Measurements from ENCODE around the gene ENDOV.

Gene ENDOV

DNA sequence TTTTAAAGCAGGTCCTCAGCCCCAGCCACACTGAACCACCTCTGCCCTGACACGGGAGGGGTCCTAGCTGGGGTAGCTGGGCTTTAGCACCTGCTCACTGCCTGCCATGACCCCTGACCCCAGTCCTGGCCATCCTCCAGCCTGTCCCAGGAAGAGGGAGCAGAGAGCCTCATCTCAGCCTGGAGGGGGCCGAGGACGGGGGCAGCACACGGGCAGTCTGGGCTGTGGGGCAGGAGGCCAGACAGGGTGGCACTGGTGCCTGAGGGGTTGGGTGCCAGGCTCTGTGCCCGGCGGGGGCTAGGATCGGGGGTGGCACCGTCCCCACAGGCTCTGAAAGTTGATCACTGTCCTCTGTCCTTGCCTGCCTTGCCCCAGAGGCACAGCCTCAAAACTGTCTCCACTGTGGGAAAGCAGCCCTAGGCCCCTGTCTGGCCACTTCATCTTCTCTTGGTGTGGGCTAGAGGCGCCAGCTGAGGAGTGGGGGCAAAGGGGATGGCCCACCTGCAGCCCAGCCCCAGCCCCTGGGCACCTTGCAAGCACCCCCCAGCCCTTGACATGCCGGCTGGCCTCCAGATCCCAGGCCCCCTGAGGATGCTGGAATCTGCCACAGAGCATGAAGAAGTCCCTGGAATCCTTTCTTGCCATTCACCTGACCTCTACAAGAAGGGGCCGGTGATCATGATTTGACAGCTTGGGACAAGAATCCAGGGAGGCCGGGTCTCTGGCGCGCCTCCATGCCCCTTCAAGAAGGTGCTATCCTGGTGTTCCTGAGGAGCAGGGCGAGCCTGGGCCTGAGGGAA lies 15.7 kb downstream of the ENDOV start:
- in situ Hi-C loops (cut with HindIII; ENCODE audit: low sequenced_read_pairs): no loop called here
- no peak overlapping the region for H3K4me3 ChIP-seq (ENCODE audit: low read depth, low read length)
- no peak for TF ChIP-seq CTCF (IDR thresholded peaks at IDR 0.05; ENCODE audit: low read depth, low read length)
- no peak for DNase-seq (ENCODE audit: low read depth, low spot score)

DNA sequence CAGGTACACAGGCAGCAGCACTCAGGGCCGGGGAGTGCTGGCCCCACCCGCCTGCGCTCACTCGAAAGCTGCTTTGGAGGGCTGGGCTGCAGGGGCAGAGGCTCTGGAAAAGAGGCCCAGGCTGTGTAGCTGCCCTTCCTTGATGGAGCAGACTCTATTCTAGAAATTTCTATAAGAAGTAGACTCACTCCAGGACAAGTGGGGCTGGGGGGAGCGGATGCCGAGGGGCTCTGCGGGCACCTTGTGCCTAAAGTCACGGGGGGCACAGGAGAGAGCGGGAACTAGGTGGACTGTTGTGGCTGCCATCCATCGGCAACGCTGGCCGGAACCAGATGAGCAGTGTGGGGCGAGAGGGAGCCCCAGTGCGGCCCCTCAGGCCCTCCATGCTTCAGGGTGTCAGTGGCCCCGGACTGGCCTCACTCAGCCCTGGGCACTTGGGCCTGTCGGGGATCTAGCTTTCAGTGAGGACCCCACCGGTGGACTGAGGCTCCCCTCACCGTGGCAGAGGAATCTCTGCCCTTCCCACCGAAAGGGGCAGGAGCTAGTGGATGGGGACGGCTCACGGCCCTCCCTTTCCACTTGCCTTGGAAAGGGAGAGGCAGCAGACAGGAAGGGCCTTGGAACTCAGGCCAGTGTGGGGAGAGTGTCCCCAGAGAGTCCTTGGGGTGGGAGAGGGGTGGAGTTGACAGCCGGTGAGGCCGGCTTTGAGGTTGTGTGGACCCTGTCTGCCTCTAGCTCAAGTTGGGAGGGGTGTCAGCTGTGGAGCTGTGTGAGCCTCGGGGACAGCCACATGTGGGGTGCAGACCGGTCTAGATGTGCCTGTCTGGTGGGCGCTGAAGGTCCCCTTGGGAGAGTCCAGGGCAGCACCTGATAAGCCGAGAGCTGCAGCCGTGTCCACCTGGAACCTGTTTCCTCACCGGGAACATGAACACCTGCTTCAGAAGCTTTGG lies 16.6 kb downstream of the ENDOV start:
- in situ Hi-C loops (cut with HindIII; ENCODE audit: low sequenced_read_pairs): no loop called here
- TF ChIP-seq CTCF (IDR thresholded peaks at IDR 0.05; ENCODE audit: low read depth, low read length): no peak
- no peak for DNase-seq (ENCODE audit: low read depth, low spot score)
- no peak overlapping the region for H3K4me3 ChIP-seq (ENCODE audit: low read depth, low read length)

DNA sequence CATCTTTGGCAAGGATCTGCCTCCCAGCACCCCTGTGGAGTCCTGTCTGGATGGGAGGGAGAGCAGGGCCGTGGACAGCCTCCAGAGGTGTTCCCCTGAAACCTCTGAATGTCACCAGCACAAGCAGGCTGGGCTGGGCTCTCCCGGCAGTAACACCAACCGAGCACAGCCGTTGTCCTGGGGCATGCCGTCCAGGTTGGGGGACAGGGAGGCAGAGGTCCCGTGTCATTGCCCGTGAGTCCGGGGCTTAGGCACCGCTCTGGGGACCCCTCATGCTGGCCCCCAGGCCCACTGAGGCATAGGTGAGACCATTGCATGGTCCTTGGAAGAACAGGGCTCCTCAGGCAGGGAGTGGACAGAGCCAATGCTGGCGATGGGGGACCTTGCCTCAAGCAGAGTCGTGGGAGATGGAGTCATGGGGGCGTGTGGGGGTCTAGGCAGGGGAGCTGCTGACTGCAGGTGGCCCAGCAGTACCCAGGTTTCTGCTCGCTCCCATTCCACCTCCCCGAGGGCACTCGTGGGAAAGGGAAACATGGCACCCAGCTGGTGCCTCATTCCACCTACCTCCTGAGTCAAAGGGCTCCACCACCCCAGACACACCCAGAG lies 17.5 kb downstream of the ENDOV start:
- DNase-seq (ENCODE audit: low read depth, low spot score): no peak
- no peak overlapping the region for H3K4me3 ChIP-seq (ENCODE audit: low read depth, low read length)
- no peak for TF ChIP-seq CTCF (IDR thresholded peaks at IDR 0.05; ENCODE audit: low read depth, low read length)
- in situ Hi-C loops (cut with HindIII; ENCODE audit: low sequenced_read_pairs): no loop called here

GRCh38 chr17:80432961-80433550 lies 18.1 kb downstream of the ENDOV start:
- no peak for TF ChIP-seq CTCF (IDR thresholded peaks at IDR 0.05; ENCODE audit: low read depth, low read length)
- H3K4me3 ChIP-seq (ENCODE audit: low read depth, low read length): no peak overlapping the region
- DNase-seq (ENCODE audit: low read depth, low spot score): no peak
- in situ Hi-C loops (cut with HindIII; ENCODE audit: low sequenced_read_pairs): no loop called here

- DNase-seq (ENCODE audit: low read depth, low spot score): no peak
- TF ChIP-seq CTCF (IDR thresholded peaks at IDR 0.05; ENCODE audit: low read depth, low read length): no peak
- H3K4me3 ChIP-seq (ENCODE audit: low read depth, low read length): no peak overlapping the region
- in situ Hi-C loops (cut with HindIII; ENCODE audit: low sequenced_read_pairs): no loop called here
Measured at GRCh38 chr17:80433916-80434666, 19.1 kb downstream of the ENDOV start.

Data from astrocyte of the spinal cord (primary cell).